Neural cell (in vitro differentiated cells): ENCODE measurements around the gene APEX1. TPM values are rescaled to one million over a fixed set of nuclear protein-coding genes. Genes with fewer than 3 reads are reported as not detected.

ENCODE experiments used
- H2AFZ ChIP-seq: fragments of 200-600, 300-800 bp; sonication (generic), shearing (Covaris generic); 2 replicates; pipeline ENCODE4 v1.6.0; 2014; ENCODE audit warnings: low read depth, mild to moderate bottlenecking, antibody characterized with exemption, low read length, moderate library complexity
- H3F3A ChIP-seq: fragments of 200-600 bp; shearing (Covaris generic); 2 replicates; pipeline ENCODE4 v1.6.1; 2016; ENCODE audit warnings: mild to moderate bottlenecking, moderate library complexity, mixed read lengths, antibody characterized with exemption, low read length; ENCODE audit not compliant: insufficient read depth, poor library complexity, severe bottlenecking
- H3K27ac ChIP-seq: fragments of 200-600, 300-800 bp; sonication (generic), shearing (Covaris generic); 2 replicates; pipeline ENCODE4 v1.5.1; 2014; ENCODE audit warnings: mild to moderate bottlenecking, low read length, moderate library complexity
- H3K27me3 ChIP-seq: fragments of 300-800, 200-600 bp; sonication (generic), shearing (Covaris generic); 2 replicates; pipeline ENCODE4 v1.6.0; 2014; ENCODE audit warnings: mild to moderate bottlenecking, low read depth, low read length, moderate library complexity; ENCODE audit not compliant: insufficient read depth
- H3K36me3 ChIP-seq: fragments of 300-800, 200-600 bp; sonication (generic), shearing (Covaris generic); 2 replicates; pipeline ENCODE4 v1.5.1; 2014; ENCODE audit warnings: mild to moderate bottlenecking, antibody characterized with exemption, low read length, moderate library complexity; ENCODE audit not compliant: insufficient read depth
- H3K4me2 ChIP-seq: fragments of 300-800, 200-600 bp; sonication (generic), shearing (Covaris generic); 2 replicates; pipeline ENCODE4 v1.6.0; 2014; ENCODE audit warnings: mild to moderate bottlenecking, low read length
- H3K4me3 ChIP-seq: fragments of 300-800, 200-600 bp; sonication (generic), shearing (Covaris generic); 2 replicates; pipeline ENCODE4 v1.5.1; 2014; ENCODE audit warnings: mild to moderate bottlenecking, low read length, moderate library complexity
- H3K79me2 ChIP-seq: fragments of 200-600 bp; shearing (Covaris generic); replicated peaks from 2 replicates; pipeline ENCODE4 v1.6.0; 2014; ENCODE audit warnings: mild to moderate bottlenecking, low read length, moderate library complexity; ENCODE audit not compliant: insufficient read depth
- H3K9ac ChIP-seq: fragments of 300-800, 200-600 bp; sonication (generic), shearing (Covaris generic); 2 replicates; pipeline ENCODE4 v1.6.1; 2016; ENCODE audit warnings: mild to moderate bottlenecking, low read length, mixed read lengths
- H3K9me2 ChIP-seq: fragments of 200-600 bp; shearing (Covaris generic); 2 replicates; pipeline ENCODE4 v1.6.1; 2016; ENCODE audit warnings: mild to moderate bottlenecking, low read length, mixed read lengths; ENCODE audit not compliant: insufficient read depth
- H3K9me3 ChIP-seq: fragments of 200-600, 300-800 bp; sonication (generic), shearing (Covaris generic); 2 replicates; pipeline ENCODE4 v1.6.1; 2016; ENCODE audit warnings: mild to moderate bottlenecking, mixed run types, low read length, moderate library complexity, mixed read lengths
- H4K20me1 ChIP-seq: fragments of 200-600 bp; shearing (Covaris generic); 2 replicates; pipeline ENCODE4 v1.6.1; 2016; ENCODE audit warnings: mild to moderate bottlenecking, mixed run types; ENCODE audit not compliant: insufficient read depth
- EP300 ChIP-seq: fragments of 450-650 bp; conservative IDR thresholded peaks from 2 replicates; pipeline ENCODE4 v1.6.1; 2014; ENCODE audit warnings: antibody characterized with exemption, mild to moderate bottlenecking, moderate library complexity; ENCODE audit not compliant: poor library complexity, severe bottlenecking
- MXI1 ChIP-seq: fragments of 450-650 bp; conservative IDR thresholded peaks from 2 replicates; pipeline ENCODE4 v1.6.1; 2014; ENCODE audit warnings: antibody characterized with exemption, mild to moderate bottlenecking; ENCODE audit not compliant: poor library complexity, severe bottlenecking
- POLR2AphosphoS5 ChIP-seq: IDR thresholded peaks from 2 replicates; pipeline ENCODE4 v1.6.1; 2012
- RAD21 ChIP-seq: fragments of 450-650 bp; conservative IDR thresholded peaks from 2 replicates; pipeline ENCODE4 v1.6.1; 2014; ENCODE audit warnings: antibody characterized with exemption, mild to moderate bottlenecking, moderate library complexity
- SMC3 ChIP-seq: fragments of 450-650 bp; conservative IDR thresholded peaks from 2 replicates; pipeline ENCODE4 v1.6.1; 2014; ENCODE audit warnings: antibody characterized with exemption, mild to moderate bottlenecking, moderate library complexity; ENCODE audit not compliant: poor library complexity
- TAF1 ChIP-seq: IDR thresholded peaks from 2 replicates; pipeline ENCODE4 v1.6.1; 2012; ENCODE audit warnings: low read depth
- polyA plus RNA-seq: library from polyadenylated mRNA; depleted of rRNA; stranded (reverse); fragments of >200 nt; gene quantifications from 2 replicates; pipeline ENCODE4 v1.2.3, GENCODE V29; 2014
- TF ChIP-seq, protein P1 (sequence below): fragments of 450-650 bp; IDR thresholded peaks from 2 replicates; pipeline ENCODE4 v1.5.1; 2014; ENCODE audit warnings: antibody characterized with exemption, mild to moderate bottlenecking, moderate library complexity; ENCODE audit not compliant: poor library complexity, severe bottlenecking
- TF ChIP-seq, protein P2 (sequence below): IDR thresholded peaks from 2 replicates; pipeline ENCODE4 v1.6.1; 2012; ENCODE audit warnings: borderline replicate concordance

APEX1 gene
- polyA plus RNA-seq, 1 donor from 2014 or later: 44.5 TPM

DNA sequence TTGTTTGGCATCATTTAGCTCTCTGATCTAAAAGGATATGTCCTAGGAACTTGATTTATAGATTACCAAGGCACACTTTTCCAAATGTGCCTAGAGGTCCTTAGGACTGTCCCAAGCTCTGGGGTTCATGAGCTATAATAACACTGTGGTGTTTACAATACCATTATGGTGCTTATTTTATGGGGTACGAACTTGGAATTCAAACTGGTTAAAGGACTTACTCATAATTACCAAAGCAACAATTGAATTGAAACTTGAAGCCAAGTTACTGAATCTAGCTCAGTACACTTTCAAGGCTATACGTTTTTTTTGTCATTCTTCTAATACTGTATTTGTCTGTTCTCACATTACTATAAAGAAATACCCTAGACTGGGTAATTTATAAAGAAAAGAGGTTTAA lies 32.1 kb upstream of the APEX1 start:
- Histone ChIP-seq H3K4me3 (no peak overlapping the region), H3K9ac (no peak overlapping the region), H3K36me3 (no peaks in the 10 kb centered on the region), H3K9me3 (no peaks in the 10 kb centered on the region), H3F3A (no peaks in the 10 kb centered on the region), H3K27me3 (no peaks in the 10 kb centered on the region), H3K27ac (no peak overlapping the region), H3K79me2 (no peaks in the 10 kb centered on the region), H3K9me2 (no peaks in the 10 kb centered on the region), H2AFZ (no peak overlapping the region), H3K4me2 (no peak overlapping the region), H4K20me1 (no peaks in the 10 kb centered on the region)
- TF ChIP-seq MXI1 (no peak), RAD21 (no peak), TAF1 (no peak), POLR2AphosphoS5 (no peak), EP300 (no peak), SMC3 (no peak)
- TF ChIP-seq, protein P1, sequence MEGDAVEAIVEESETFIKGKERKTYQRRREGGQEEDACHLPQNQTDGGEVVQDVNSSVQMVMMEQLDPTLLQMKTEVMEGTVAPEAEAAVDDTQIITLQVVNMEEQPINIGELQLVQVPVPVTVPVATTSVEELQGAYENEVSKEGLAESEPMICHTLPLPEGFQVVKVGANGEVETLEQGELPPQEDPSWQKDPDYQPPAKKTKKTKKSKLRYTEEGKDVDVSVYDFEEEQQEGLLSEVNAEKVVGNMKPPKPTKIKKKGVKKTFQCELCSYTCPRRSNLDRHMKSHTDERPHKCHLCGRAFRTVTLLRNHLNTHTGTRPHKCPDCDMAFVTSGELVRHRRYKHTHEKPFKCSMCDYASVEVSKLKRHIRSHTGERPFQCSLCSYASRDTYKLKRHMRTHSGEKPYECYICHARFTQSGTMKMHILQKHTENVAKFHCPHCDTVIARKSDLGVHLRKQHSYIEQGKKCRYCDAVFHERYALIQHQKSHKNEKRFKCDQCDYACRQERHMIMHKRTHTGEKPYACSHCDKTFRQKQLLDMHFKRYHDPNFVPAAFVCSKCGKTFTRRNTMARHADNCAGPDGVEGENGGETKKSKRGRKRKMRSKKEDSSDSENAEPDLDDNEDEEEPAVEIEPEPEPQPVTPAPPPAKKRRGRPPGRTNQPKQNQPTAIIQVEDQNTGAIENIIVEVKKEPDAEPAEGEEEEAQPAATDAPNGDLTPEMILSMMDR: no peak
- TF ChIP-seq, protein P2, sequence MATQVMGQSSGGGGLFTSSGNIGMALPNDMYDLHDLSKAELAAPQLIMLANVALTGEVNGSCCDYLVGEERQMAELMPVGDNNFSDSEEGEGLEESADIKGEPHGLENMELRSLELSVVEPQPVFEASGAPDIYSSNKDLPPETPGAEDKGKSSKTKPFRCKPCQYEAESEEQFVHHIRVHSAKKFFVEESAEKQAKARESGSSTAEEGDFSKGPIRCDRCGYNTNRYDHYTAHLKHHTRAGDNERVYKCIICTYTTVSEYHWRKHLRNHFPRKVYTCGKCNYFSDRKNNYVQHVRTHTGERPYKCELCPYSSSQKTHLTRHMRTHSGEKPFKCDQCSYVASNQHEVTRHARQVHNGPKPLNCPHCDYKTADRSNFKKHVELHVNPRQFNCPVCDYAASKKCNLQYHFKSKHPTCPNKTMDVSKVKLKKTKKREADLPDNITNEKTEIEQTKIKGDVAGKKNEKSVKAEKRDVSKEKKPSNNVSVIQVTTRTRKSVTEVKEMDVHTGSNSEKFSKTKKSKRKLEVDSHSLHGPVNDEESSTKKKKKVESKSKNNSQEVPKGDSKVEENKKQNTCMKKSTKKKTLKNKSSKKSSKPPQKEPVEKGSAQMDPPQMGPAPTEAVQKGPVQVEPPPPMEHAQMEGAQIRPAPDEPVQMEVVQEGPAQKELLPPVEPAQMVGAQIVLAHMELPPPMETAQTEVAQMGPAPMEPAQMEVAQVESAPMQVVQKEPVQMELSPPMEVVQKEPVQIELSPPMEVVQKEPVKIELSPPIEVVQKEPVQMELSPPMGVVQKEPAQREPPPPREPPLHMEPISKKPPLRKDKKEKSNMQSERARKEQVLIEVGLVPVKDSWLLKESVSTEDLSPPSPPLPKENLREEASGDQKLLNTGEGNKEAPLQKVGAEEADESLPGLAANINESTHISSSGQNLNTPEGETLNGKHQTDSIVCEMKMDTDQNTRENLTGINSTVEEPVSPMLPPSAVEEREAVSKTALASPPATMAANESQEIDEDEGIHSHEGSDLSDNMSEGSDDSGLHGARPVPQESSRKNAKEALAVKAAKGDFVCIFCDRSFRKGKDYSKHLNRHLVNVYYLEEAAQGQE: no peak

DNA sequence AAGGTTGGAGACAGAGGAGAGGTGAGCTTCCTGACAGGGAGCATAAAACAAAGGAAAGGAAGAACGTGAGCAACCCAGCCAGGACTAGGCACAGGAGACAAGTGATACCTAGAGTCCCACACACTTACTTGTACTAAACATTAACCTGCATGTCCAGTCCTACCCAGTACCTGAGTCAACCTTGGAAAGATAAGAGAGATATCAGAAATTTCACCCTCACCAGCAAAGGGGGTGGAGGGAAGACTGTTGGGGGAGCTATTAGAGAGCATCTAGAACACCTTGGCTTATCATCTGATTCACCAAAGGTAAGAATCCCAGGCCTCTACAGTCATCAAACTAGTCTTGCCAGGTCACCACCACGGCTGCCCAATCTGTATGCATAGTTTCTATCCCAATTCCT lies 30.2 kb upstream of the APEX1 start:
- no peaks in the 10 kb centered on the region for H3K79me2 ChIP-seq
- H3K36me3 ChIP-seq: no peaks in the 10 kb centered on the region
- TF ChIP-seq POLR2AphosphoS5 (no peak), EP300 (no peak), SMC3 (no peak)
- TF ChIP-seq, protein P2: no peak
- H3K27ac ChIP-seq: no peak overlapping the region
- no peaks in the 10 kb centered on the region for H3K9me2 ChIP-seq
- H3F3A ChIP-seq: no peaks in the 10 kb centered on the region
- H2AFZ ChIP-seq: no peak overlapping the region
- H3K9ac ChIP-seq: no peak overlapping the region
- H3K27me3 ChIP-seq: no peaks in the 10 kb centered on the region
- H3K4me2 ChIP-seq: no peak overlapping the region
- H4K20me1 ChIP-seq: no peaks in the 10 kb centered on the region
- H3K9me3 ChIP-seq: no peaks in the 10 kb centered on the region
- H3K4me3 ChIP-seq: no peak overlapping the region
